Esophagus squamous epithelium (tissue), 4 donors: ENCODE results near the gene MS4A18.

Experiments used
- POLR2A ChIP-seq, 4 donors: fragments of 450-650 bp; IDR thresholded peaks; one replicate each; pipeline ENCODE4 v1.6.1; 2017; ENCODE audit warnings: antibody characterized with exemption in 4 of 4, mild to moderate bottlenecking in 4 of 4, moderate library complexity in 3 of 4
- TF ChIP-seq, protein P1 (sequence below), 6 experiments: fragments of 450-650 bp in 4 of 6; fragments of 200-600 bp in 2 of 6; sonication (generic) in 2 of 6; IDR thresholded peaks; one replicate each; pipeline ENCODE4 v1.5.1; 2016 to 2019; ENCODE audit warnings: antibody characterized with exemption in 6 of 6, mild to moderate bottlenecking in 4 of 6, moderate library complexity in 4 of 6

DNA sequence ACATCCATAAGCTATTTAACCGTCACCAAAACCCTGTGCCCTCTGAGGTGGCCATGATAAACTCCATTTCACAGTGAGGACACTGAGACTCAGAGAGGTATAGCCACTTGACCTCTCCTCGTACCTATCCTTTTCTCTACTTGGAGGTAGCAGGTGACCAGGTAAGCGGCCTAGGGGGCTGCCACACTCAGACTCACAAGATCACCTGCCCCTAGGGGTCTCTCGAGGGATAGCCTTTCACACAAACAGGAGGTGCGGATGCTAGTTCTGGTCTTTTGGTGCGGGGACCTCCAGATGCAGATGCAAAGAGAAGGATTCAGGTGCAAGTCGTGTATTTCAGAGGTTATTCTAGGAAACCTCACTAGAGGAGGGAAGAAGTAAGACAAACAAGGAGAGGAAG lies 14.6 kb downstream of the MS4A18 start:
- no peak for TF ChIP-seq POLR2A (IDR thresholded peaks at IDR 0.05)
- TF ChIP-seq, protein P1, sequence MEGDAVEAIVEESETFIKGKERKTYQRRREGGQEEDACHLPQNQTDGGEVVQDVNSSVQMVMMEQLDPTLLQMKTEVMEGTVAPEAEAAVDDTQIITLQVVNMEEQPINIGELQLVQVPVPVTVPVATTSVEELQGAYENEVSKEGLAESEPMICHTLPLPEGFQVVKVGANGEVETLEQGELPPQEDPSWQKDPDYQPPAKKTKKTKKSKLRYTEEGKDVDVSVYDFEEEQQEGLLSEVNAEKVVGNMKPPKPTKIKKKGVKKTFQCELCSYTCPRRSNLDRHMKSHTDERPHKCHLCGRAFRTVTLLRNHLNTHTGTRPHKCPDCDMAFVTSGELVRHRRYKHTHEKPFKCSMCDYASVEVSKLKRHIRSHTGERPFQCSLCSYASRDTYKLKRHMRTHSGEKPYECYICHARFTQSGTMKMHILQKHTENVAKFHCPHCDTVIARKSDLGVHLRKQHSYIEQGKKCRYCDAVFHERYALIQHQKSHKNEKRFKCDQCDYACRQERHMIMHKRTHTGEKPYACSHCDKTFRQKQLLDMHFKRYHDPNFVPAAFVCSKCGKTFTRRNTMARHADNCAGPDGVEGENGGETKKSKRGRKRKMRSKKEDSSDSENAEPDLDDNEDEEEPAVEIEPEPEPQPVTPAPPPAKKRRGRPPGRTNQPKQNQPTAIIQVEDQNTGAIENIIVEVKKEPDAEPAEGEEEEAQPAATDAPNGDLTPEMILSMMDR (IDR thresholded peaks at IDR 0.05), result no peak
